ENCODE data around the gene CDK5RAP3.

Gene CDK5RAP3

GRCh38 chr17:47978324-47978723 lies 7.4 kb downstream of the CDK5RAP3 start:
- no peak overlapping the region for H3K27ac ChIP-seq
- no peaks in the 10 kb centered on the region for H3K27me3 ChIP-seq (ENCODE audit: control insufficient read depth, insufficient read depth, low read length)
- no peak overlapping the region for H3K4me2 ChIP-seq (ENCODE audit: low read length)
- H3K79me2 ChIP-seq: no peaks in the 10 kb centered on the region
- no peak overlapping the region for H2AFZ ChIP-seq
- H3K4me3 ChIP-seq (ENCODE audit: low read depth, low read length): no peak overlapping the region
- H3K9me3 ChIP-seq (ENCODE audit: control insufficient read depth, low read length): no peaks in the 10 kb centered on the region
- peak; percentile 84 for TF ChIP-seq CTCF (IDR thresholded peaks at IDR 0.05)
- H3K36me3 ChIP-seq (ENCODE audit: control insufficient read depth, insufficient read depth, low read length): no peaks in the 10 kb centered on the region
- H3K4me1 ChIP-seq: peaks cover 7% of the 10 kb centered on the region
- H3K9ac ChIP-seq: no peak overlapping the region

- Histone ChIP-seq H2AFZ (no peak overlapping the region), H3K4me1 (peaks cover 7% of the 10 kb centered on the region), H3K27ac (no peak overlapping the region), H3K9me3 (ENCODE audit: control insufficient read depth, low read length) (no peaks in the 10 kb centered on the region), H3K36me3 (ENCODE audit: control insufficient read depth, insufficient read depth, low read length) (no peaks in the 10 kb centered on the region), H3K27me3 (ENCODE audit: control insufficient read depth, insufficient read depth, low read length) (no peaks in the 10 kb centered on the region), H3K9ac (no peak overlapping the region), H3K4me2 (ENCODE audit: low read length) (no peak overlapping the region), H3K4me3 (ENCODE audit: low read depth, low read length) (no peak overlapping the region), H3K79me2 (no peaks in the 10 kb centered on the region)
- TF ChIP-seq CTCF (IDR thresholded peaks at IDR 0.05): no peak
These were observed 9.6 kb downstream of the CDK5RAP3 start for GRCh38 chr17:47980541-47980940.

- Histone ChIP-seq H3K36me3 (ENCODE audit: control insufficient read depth, insufficient read depth, low read length) (no peaks in the 10 kb centered on the region), H3K27ac (no peak overlapping the region), H3K4me2 (ENCODE audit: low read length) (no peak overlapping the region), H3K9me3 (ENCODE audit: control insufficient read depth, low read length) (no peaks in the 10 kb centered on the region), H3K4me3 (ENCODE audit: low read depth, low read length) (no peak overlapping the region), H3K27me3 (ENCODE audit: control insufficient read depth, insufficient read depth, low read length) (no peaks in the 10 kb centered on the region), H3K4me1 (peaks cover 7% of the 10 kb centered on the region), H3K9ac (no peak overlapping the region), H2AFZ (no peak overlapping the region), H3K79me2 (no peaks in the 10 kb centered on the region)
- no peak for TF ChIP-seq CTCF (IDR thresholded peaks at IDR 0.05)
These were observed 10.5 kb downstream of the CDK5RAP3 start for GRCh38 chr17:47981462-47981861.

GRCh38 chr17:47982091-47982617 lies 11.2 kb downstream of the CDK5RAP3 start:
- Histone ChIP-seq H3K27ac (no peak overlapping the region), H3K27me3 (ENCODE audit: control insufficient read depth, insufficient read depth, low read length) (no peaks in the 10 kb centered on the region), H3K9ac (no peak overlapping the region), H2AFZ (no peak overlapping the region), H3K79me2 (no peaks in the 10 kb centered on the region), H3K9me3 (ENCODE audit: control insufficient read depth, low read length) (no peaks in the 10 kb centered on the region), H3K36me3 (ENCODE audit: control insufficient read depth, insufficient read depth, low read length) (no peaks in the 10 kb centered on the region), H3K4me3 (ENCODE audit: low read depth, low read length) (no peak overlapping the region), H3K4me1 (peaks cover 14% of the 10 kb centered on the region), H3K4me2 (ENCODE audit: low read length) (no peak overlapping the region)
- TF ChIP-seq CTCF (IDR thresholded peaks at IDR 0.05): no peak

- Histone ChIP-seq H3K36me3 (ENCODE audit: control insufficient read depth, insufficient read depth, low read length) (no peaks in the 10 kb centered on the region), H3K4me3 (ENCODE audit: low read depth, low read length) (no peak overlapping the region), H3K27me3 (ENCODE audit: control insufficient read depth, insufficient read depth, low read length) (no peaks in the 10 kb centered on the region), H3K9ac (no peak overlapping the region), H3K4me2 (ENCODE audit: low read length) (no peak overlapping the region), H3K27ac (no peak overlapping the region), H3K4me1 (peaks cover 21% of the 10 kb centered on the region), H3K9me3 (ENCODE audit: control insufficient read depth, low read length) (no peaks in the 10 kb centered on the region), H3K79me2 (no peaks in the 10 kb centered on the region), H2AFZ (no peak overlapping the region)
- TF ChIP-seq CTCF (IDR thresholded peaks at IDR 0.05): no peak
These were observed 11.9 kb downstream of the CDK5RAP3 start for GRCh38 chr17:47982645-47983390.
